Measurements from ENCODE around the gene LCP2. TPM values are rescaled to one million over a fixed set of nuclear protein-coding genes. Genes with fewer than 3 reads are reported as not detected.

The LCP2 gene
- total RNA-seq, 4 donors from 2014 or later, result 1.9 to 3.2 (median 2.3) TPM

- Histone ChIP-seq H3K36me3 (no peaks in the 10 kb centered on the region), H3K4me1 (no peaks in the 10 kb centered on the region), H3K27me3 (peaks cover 0 to 2% (median 0%) of the 10 kb centered on the region in 3 donors), H3K9me3 (no peaks in the 10 kb centered on the region), H3K27ac (no peak overlapping the region), H3K4me3 (no peak overlapping the region)
- DNase-seq (no peak), ATAC-seq (no peak)
- in situ Hi-C loops (cut with MboI; ENCODE audit: low sequenced_read_pairs in 4 of 4), result no loop called here
- intact Hi-C loops (cut with DNase I; ENCODE audit: low total_unique reads), result no loop called here
- TF ChIP-seq, protein P1, sequence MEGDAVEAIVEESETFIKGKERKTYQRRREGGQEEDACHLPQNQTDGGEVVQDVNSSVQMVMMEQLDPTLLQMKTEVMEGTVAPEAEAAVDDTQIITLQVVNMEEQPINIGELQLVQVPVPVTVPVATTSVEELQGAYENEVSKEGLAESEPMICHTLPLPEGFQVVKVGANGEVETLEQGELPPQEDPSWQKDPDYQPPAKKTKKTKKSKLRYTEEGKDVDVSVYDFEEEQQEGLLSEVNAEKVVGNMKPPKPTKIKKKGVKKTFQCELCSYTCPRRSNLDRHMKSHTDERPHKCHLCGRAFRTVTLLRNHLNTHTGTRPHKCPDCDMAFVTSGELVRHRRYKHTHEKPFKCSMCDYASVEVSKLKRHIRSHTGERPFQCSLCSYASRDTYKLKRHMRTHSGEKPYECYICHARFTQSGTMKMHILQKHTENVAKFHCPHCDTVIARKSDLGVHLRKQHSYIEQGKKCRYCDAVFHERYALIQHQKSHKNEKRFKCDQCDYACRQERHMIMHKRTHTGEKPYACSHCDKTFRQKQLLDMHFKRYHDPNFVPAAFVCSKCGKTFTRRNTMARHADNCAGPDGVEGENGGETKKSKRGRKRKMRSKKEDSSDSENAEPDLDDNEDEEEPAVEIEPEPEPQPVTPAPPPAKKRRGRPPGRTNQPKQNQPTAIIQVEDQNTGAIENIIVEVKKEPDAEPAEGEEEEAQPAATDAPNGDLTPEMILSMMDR (IDR thresholded peaks at IDR 0.05 in 4 of 5, conservative IDR thresholded peaks at IDR 0.05 in 1 of 5), result no peak
- TF ChIP-seq POLR2A (IDR thresholded peaks at IDR 0.05), result no peak
Observed at GRCh38 chr5:170202117-170202516, 95.5 kb downstream of the LCP2 start.

- Histone ChIP-seq H3K4me3 (no peak overlapping the region), H3K9me3 (no peaks in the 10 kb centered on the region), H3K36me3 (no peaks in the 10 kb centered on the region), H3K27me3 (peaks cover 0 to 2% (median 0%) of the 10 kb centered on the region in 3 donors), H3K4me1 (no peaks in the 10 kb centered on the region), H3K27ac (no peak overlapping the region)
- TF ChIP-seq, protein P1 (IDR thresholded peaks at IDR 0.05 in 4 of 5, conservative IDR thresholded peaks at IDR 0.05 in 1 of 5), result no peak
- no peak for TF ChIP-seq POLR2A (IDR thresholded peaks at IDR 0.05)
- DNase-seq, result no peak
- intact Hi-C loops (cut with DNase I; ENCODE audit: low total_unique reads), result no loop called here
- no peak for ATAC-seq
- in situ Hi-C loops (cut with MboI; ENCODE audit: low sequenced_read_pairs in 4 of 4), result no loop called here
Observed at GRCh38 chr5:170201311-170201710, 96.3 kb downstream of the LCP2 start.

GRCh38 chr5:170200876-170201275 lies 96.7 kb downstream of the LCP2 start:
- no peaks in the 10 kb centered on the region for H3K36me3 ChIP-seq
- H3K9me3 ChIP-seq, result no peaks in the 10 kb centered on the region
- H3K4me1 ChIP-seq, result no peaks in the 10 kb centered on the region
- in situ Hi-C loops (cut with MboI; ENCODE audit: low sequenced_read_pairs in 4 of 4), result no loop called here
- ATAC-seq (no peak), DNase-seq (no peak)
- no peak for TF ChIP-seq POLR2A (IDR thresholded peaks at IDR 0.05)
- TF ChIP-seq, protein P1 (IDR thresholded peaks at IDR 0.05 in 4 of 5, conservative IDR thresholded peaks at IDR 0.05 in 1 of 5), result no peak
- intact Hi-C loops (cut with DNase I; ENCODE audit: low total_unique reads), result no loop called here
- no peak overlapping the region for H3K4me3 ChIP-seq
- H3K27me3 ChIP-seq, result no peaks in the 10 kb centered on the region
- H3K27ac ChIP-seq, result no peak overlapping the region

Other genes with a start within 250 kb of the LCP2 start
- gene FOXI1, start 191.9 kb downstream of the LCP2 start, total RNA-seq, result not detected
- not detected for gene C5orf58, start 64.8 kb downstream of the LCP2 start, total RNA-seq
- under 1 TPM in 2 of 4 donors, not detected in 2; 0.07 to 0.09 TPM for gene KCNMB1, start 91.6 kb upstream of the LCP2 start, total RNA-seq
- not detected for gene KCNIP1, start 206.2 kb upstream of the LCP2 start, total RNA-seq

Data from gastrocnemius medialis (tissue), 4 donors.